NCI-H526 (cell line): Measurements from ENCODE around the gene TMPRSS2.

Source experiments
- DNase-seq, 2 experiments: peaks; one replicate each; lab custom pipeline; 2025; lab: John Stamatoyannopoulos, UW

Gene TMPRSS2

GRCh38 chr21:41509733-41510132 lies 1.8 kb upstream of the TMPRSS2 start:
- no peak for DNase-seq

GRCh38 chr21:41509145-41509496 lies 1.2 kb upstream of the TMPRSS2 start:
- DNase-seq = no peak

GRCh38 chr21:41508415-41509144 lies 622 bp upstream of the TMPRSS2 start:
- no peak for DNase-seq

- peak in 1 of 2 experiments; percentile 43 for DNase-seq
These were observed 1.1 kb downstream of the TMPRSS2 start for GRCh38 chr21:41506611-41507520.

GRCh38 chr21:41506005-41506594 lies 1.9 kb downstream of the TMPRSS2 start:
- DNase-seq = no peak

GRCh38 chr21:41504030-41504429 lies 3.9 kb downstream of the TMPRSS2 start:
- no peak for DNase-seq

GRCh38 chr21:41503331-41503730 lies 4.6 kb downstream of the TMPRSS2 start:
- DNase-seq = no peak

GRCh38 chr21:41501919-41502318 lies 6.0 kb downstream of the TMPRSS2 start:
- DNase-seq = no peak

GRCh38 chr21:41500931-41501381 lies 7.0 kb downstream of the TMPRSS2 start:
- DNase-seq = no peak

- DNase-seq = no peak
These were observed 7.6 kb downstream of the TMPRSS2 start for GRCh38 chr21:41500363-41500762.

- DNase-seq = no peak
These were observed 8.0 kb downstream of the TMPRSS2 start for GRCh38 chr21:41499920-41500319.

GRCh38 chr21:41497788-41498187 lies 10.2 kb downstream of the TMPRSS2 start:
- DNase-seq = no peak

GRCh38 chr21:41497008-41497407 lies 10.9 kb downstream of the TMPRSS2 start:
- DNase-seq = no peak

- no peak for DNase-seq
These were observed 13.7 kb downstream of the TMPRSS2 start for GRCh38 chr21:41494242-41494641.

GRCh38 chr21:41491412-41491811 lies 16.5 kb downstream of the TMPRSS2 start:
- no peak for DNase-seq

GRCh38 chr21:41490330-41490729 lies 17.6 kb downstream of the TMPRSS2 start:
- DNase-seq = no peak

- DNase-seq = no peak
These were observed 18.6 kb downstream of the TMPRSS2 start for GRCh38 chr21:41489329-41489728.

GRCh38 chr21:41488080-41488479 lies 19.9 kb downstream of the TMPRSS2 start:
- no peak for DNase-seq

GRCh38 chr21:41487082-41487481 lies 20.9 kb downstream of the TMPRSS2 start:
- DNase-seq = no peak

- no peak for DNase-seq
These were observed 24.0 kb downstream of the TMPRSS2 start for GRCh38 chr21:41483973-41484372.

- DNase-seq = no peak
These were observed 24.5 kb downstream of the TMPRSS2 start for GRCh38 chr21:41483415-41483814.

- no peak for DNase-seq
These were observed 25.0 kb downstream of the TMPRSS2 start for GRCh38 chr21:41482980-41483379.

- DNase-seq = peak in 1 of 2 experiments; percentile 41
These were observed 25.7 kb downstream of the TMPRSS2 start for GRCh38 chr21:41482301-41482700.
